T-helper 17 cell (primary cell): ENCODE results near the gene FBXL20. TPM values are rescaled to one million over a fixed set of nuclear protein-coding genes. Genes with fewer than 3 reads are reported as not detected.

Experiments used
- ATAC-seq: fragments of 150-1000 bp; cut with Tn5 transposase; 2 replicates; pipeline ENCODE4 v1.10.0; 2021; ENCODE audit warnings: mild to moderate bottlenecking, moderate library complexity
- DNase-seq, 3 donors: peaks; one replicate each; pipeline versions ENCODE4 v3.0.0 to v3.0.0-alpha.2; 2020 to 2021
- H3K9me3 ChIP-seq: one replicate; pipeline ENCODE4 v1.7.0; 2013; ENCODE audit warnings: low read length, mild to moderate bottlenecking; ENCODE audit not compliant: control insufficient read depth, poor library complexity, severe bottlenecking
- H3K27ac Mint-ChIP-seq: one replicate; pipeline ENCODE4 v1.8.0; 2022; ENCODE audit warnings: mild to moderate bottlenecking, moderate library complexity, mixed read lengths
- H3K27me3 Mint-ChIP-seq: one replicate; pipeline ENCODE4 v1.8.0; 2022; ENCODE audit warnings: mixed read lengths
- H3K36me3 Mint-ChIP-seq: one replicate; pipeline ENCODE4 v1.8.0; 2022; ENCODE audit warnings: low read depth, mixed read lengths
- H3K4me1 Mint-ChIP-seq: one replicate; pipeline ENCODE4 v1.8.0; 2022; ENCODE audit warnings: mild to moderate bottlenecking, mixed read lengths
- H3K4me3 Mint-ChIP-seq: one replicate; pipeline ENCODE4 v1.8.0; 2022; ENCODE audit warnings: mild to moderate bottlenecking, moderate library complexity, mixed read lengths
- total RNA-seq, 4 donors: library from RNA in 2 of 4; stranded (reverse) in 2 of 4; gene quantifications; one replicate each; pipeline ENCODE4 v1.2.3 and lab custom pipeline; 2022 to 2026

Gene FBXL20
- total RNA-seq, 2 donors from 2014 or later, result 23.4 to 30.4 TPM

DNA sequence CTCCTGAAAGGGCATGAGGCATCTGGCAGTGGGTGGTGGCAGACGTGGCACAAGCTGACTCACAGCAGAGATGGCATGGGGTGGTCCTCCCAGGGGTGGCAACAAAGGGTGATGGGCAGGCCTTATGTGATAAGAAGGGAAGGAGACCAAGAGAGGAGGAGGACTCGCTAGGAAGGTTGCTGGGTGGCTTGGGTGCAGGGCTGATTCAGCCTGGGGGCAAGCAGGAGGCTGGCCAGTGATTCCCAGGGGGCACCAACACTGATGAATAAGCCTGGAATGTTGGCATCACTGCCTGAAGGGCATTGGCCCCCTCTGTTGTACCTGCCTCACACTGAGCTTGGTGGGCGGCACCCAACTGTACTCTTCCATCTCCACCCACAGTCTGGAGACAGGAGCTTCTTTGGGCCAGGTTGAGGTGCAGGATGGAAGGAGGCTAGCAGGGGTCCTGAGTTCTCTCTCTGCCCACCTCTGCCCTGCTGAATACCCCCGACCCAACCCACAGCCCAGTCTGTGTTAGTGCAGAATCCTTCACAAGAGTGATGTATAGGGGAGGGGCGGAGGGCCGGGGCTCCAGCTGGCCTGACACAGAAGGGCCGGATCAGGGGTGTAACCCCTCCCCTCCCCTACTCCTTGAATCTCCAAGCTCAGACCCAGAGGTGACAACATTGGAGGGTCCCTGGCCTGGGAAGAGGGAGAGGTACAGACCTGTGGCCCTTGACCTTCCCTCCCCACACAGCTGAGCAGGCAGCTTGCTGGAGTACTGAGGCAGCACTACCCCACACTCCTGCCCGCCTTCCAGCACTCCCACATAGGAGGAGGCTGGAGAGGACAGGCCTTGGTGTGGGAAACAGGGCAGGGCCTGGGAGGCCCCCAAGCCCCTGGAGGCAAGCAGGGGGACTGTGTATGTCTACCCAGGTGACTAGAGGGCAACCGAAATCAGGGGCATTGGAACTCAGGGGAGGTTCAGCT is 178.3 kb downstream of the FBXL20 start:
- no peak for ATAC-seq
- H3K27ac Mint-ChIP-seq, result no peak overlapping the region
- DNase-seq, result no peak
- no peaks in the 10 kb centered on the region for H3K9me3 ChIP-seq
- peaks cover 5% of the 10 kb centered on the region for H3K36me3 Mint-ChIP-seq
- peak overlapping the region; percentile 66 for H3K4me3 Mint-ChIP-seq
- H3K27me3 Mint-ChIP-seq, result peaks cover 43% of the 10 kb centered on the region
- peaks cover 15% of the 10 kb centered on the region for H3K4me1 Mint-ChIP-seq

DNA sequence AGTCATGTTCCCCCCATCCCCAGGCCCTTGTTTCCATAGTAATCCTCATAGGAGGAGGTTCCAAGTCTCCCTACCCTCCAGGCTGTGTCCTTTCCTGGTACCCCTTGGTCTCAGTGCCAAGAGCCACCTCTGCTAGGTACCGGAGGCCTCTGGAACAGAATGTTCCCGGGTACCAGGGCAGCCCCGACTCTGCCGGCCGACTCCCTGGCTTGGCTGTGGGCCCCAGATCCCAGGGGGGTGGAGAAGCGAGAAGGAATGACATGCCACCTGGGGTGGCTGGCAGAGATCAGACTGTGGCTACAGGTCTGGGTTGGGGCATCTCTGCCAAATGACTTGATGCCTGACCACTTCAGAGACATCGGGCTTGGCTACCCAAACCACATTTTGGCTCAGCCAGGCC is 179.3 kb downstream of the FBXL20 start:
- Mint-ChIP-seq H3K27me3 (peaks cover 37% of the 10 kb centered on the region), H3K4me3 (no peak overlapping the region), H3K27ac (no peak overlapping the region), H3K4me1 (peaks cover 18% of the 10 kb centered on the region), H3K36me3 (peaks cover 5% of the 10 kb centered on the region)
- H3K9me3 ChIP-seq, result no peaks in the 10 kb centered on the region
- no peak for DNase-seq
- no peak for ATAC-seq

DNA sequence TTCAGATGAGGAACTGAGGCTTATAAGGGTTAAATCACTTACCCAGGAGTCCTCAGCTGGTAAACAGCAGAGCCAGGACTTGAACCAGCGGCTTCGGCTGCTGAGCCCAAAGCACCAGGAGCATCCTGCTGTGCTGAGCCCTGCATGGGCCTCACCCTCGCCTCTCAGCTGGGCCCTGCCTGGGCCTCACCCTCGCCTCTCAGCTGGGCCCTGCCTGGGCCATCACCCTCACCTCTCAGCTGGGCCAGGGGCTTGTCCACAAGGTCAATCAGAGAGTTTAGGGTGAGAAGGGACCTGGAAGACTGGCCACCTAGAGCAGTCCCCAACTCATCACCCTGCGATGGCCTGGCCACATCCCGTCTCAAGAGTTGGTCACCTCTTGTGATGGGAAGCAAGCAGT is 179.9 kb downstream of the FBXL20 start:
- ATAC-seq (no peak), DNase-seq (no peak)
- Mint-ChIP-seq H3K27me3 (peaks cover 42% of the 10 kb centered on the region), H3K4me1 (peaks cover 18% of the 10 kb centered on the region), H3K27ac (no peak overlapping the region), H3K4me3 (no peak overlapping the region), H3K36me3 (peaks cover 5% of the 10 kb centered on the region)
- no peaks in the 10 kb centered on the region for H3K9me3 ChIP-seq

DNA sequence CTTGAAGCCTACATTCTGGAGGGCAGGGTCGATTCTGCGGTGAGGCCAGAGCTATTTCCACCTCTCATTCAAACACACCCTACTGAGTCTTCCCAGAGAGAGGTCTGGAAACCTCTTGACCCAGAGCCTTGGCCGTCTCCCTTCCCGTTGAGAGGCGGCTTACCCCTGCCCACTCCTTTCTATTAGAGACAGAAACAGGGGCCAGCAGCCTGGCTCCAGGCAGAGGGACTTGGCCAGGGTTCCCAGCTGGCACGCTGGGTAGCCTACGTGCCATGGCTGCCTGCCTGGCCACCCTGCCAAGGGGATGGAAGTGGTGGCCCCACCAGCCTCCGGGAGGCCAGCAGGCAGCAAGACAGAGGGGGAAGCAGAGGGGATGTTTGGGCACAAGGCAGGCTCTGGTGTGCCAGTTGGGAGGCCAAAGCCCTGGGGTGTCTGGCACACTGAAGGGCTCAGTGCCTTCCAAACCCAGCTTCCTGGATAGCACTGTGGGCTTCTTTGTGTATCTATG is 181.7 kb downstream of the FBXL20 start:
- no peaks in the 10 kb centered on the region for H3K9me3 ChIP-seq
- Mint-ChIP-seq H3K27ac (no peak overlapping the region), H3K27me3 (peaks cover 54% of the 10 kb centered on the region), H3K36me3 (peaks cover 7% of the 10 kb centered on the region), H3K4me3 (no peak overlapping the region), H3K4me1 (peaks cover 16% of the 10 kb centered on the region)
- DNase-seq (no peak), ATAC-seq (no peak)

DNA sequence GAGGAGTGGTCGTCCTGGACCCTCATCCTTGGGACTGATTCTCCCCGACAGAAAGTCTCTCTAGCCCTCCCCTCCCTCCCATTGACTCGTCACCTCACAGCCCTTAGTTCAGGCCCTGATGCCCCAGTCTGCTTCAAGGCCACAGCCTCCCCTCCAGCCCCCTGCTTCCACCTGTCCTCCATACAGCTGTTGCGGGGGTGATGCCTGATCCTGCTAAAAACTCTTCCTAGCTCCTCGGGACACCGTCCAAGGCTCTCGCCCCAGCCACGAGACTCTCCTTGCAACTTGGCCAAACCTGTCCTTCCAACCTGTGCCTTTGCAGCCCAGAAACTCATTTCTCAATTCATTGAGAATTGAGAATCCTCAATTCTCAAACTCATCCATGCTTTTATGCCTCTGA is 182.5 kb downstream of the FBXL20 start:
- no peak overlapping the region for H3K4me3 Mint-ChIP-seq
- no peak for ATAC-seq
- H3K27ac Mint-ChIP-seq, result no peak overlapping the region
- H3K9me3 ChIP-seq, result no peaks in the 10 kb centered on the region
- no peak for DNase-seq
- H3K4me1 Mint-ChIP-seq, result peaks cover 13% of the 10 kb centered on the region
- H3K36me3 Mint-ChIP-seq, result peaks cover 7% of the 10 kb centered on the region
- H3K27me3 Mint-ChIP-seq, result peaks cover 53% of the 10 kb centered on the region

DNA sequence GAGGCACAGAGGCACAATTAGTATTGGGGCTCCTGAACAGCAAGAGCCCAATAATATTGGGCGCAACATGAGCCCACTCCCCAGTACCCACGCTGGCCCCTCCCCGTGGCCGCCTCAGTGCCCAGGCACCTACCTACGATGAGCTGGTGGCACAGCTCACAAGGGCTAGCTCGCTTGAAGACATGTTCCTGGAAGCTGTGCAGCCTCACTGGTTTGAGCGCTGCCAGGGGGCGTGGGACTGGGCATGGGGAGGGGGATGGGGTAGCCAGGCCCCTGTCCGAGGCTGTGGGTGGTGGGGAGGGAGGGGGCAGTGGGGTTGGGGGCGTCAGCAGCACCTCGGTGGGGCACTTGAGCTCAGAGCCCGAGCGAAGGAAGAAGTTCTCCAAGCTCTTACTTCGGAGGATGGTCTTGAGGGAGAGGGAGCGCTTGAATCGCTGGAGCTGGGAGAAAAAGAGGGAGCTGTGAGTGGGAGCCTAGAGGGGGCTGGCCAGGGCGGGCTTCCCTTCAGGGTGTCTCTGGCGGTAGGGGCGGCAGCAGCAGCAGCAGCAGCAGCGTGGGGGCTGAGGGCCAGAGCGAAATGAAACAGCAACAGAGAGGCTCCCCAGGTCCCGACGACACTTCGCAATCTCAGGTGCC is 183.6 kb downstream of the FBXL20 start:
- DNase-seq (no peak), ATAC-seq (no peak)
- Mint-ChIP-seq H3K27me3 (peaks cover 51% of the 10 kb centered on the region), H3K36me3 (peaks cover 7% of the 10 kb centered on the region), H3K27ac (no peak overlapping the region), H3K4me3 (peak overlapping the region; percentile 79), H3K4me1 (peaks cover 11% of the 10 kb centered on the region)
- no peaks in the 10 kb centered on the region for H3K9me3 ChIP-seq

DNA sequence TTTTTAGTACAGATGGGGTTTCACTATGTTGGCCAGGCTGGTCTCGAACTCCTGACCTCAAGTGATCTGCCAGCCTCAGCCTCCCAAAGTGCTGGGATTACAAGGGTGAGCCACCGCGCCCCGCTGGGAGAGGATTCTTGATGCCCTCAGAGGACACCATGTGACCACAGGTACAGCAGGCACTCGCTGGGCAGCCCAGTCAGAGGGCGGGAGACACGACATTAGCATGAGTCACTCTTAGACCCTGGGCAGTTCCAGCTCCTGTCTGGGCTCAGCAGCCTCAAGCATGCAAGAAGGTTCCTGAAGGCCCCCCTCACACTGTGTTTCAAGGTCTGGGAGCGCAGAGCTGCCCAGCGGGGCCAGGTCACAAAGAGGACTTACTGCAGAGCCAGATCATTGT is 187.6 kb downstream of the FBXL20 start:
- no peak overlapping the region for H3K4me3 Mint-ChIP-seq
- peaks cover 11% of the 10 kb centered on the region for H3K4me1 Mint-ChIP-seq
- H3K27me3 Mint-ChIP-seq, result peaks cover 51% of the 10 kb centered on the region
- ATAC-seq, result no peak
- H3K36me3 Mint-ChIP-seq, result peaks cover 7% of the 10 kb centered on the region
- no peak overlapping the region for H3K27ac Mint-ChIP-seq
- H3K9me3 ChIP-seq, result no peaks in the 10 kb centered on the region
- no peak for DNase-seq

DNA sequence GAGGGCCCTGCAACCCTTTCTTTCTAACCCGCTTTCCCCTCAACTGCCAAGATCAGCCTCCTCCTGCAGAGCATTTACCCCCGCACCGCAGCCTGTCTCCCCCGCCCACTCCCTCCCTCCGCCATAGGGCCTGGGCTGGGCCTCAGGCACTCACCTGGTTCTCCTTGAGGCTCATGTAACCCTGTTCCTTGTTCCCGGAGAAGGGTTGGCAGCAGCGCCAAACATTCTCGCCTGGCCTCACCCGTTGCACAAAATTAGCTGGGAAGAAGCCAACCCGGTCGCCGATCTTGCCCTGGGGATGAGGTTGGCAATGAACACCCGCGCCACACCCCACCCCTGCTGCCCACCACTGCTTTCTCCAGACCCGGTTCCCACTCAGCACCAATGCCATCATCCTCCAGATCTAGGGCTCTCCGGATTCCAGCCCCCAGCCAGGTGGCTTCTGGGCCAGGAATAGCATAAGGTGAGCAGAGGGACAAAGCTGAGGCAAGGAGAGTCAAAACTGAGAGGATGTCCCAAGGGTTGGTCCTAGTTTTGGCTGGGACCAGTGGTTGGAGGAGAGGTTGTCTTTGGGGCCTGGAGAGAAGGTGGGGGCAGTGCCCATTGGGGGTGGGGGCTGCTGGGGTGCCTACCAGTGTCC is 188.5 kb downstream of the FBXL20 start:
- Mint-ChIP-seq H3K4me3 (peak overlapping the region; percentile 62), H3K27me3 (peaks cover 50% of the 10 kb centered on the region), H3K36me3 (peaks cover 7% of the 10 kb centered on the region), H3K4me1 (peaks cover 12% of the 10 kb centered on the region), H3K27ac (no peak overlapping the region)
- ATAC-seq (no peak), DNase-seq (no peak)
- no peaks in the 10 kb centered on the region for H3K9me3 ChIP-seq

DNA sequence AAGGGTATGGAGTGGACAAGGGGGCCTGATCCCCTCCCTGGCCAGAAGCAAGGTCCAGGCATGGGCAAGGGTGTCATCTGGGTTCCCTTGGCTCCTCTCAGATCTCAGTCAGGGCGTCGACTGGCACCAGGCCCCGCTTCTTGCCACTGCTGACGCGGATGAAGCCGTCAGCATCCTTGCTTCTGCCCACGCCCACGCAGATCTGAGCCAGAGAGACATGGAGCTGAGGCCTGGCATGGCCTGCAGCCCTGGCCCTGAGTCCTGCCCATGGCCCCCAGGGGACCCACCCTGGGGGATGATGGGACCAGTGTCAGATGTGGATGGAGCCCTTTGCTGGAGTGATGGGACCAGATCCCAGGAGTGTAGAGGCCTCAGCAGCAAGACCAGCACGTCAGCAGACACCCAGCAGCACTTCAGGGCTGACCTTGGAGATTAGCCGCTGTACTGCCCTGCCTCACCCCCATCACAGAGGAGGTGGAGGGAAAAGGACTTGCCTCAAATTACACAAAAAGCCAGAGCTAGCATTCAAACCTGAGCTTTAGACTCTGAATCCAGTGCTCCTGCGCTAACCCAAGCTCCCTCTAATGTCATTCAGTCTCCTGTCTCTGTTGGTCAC is 189.1 kb downstream of the FBXL20 start:
- Mint-ChIP-seq H3K27me3 (peaks cover 48% of the 10 kb centered on the region), H3K36me3 (peaks cover 7% of the 10 kb centered on the region), H3K4me3 (no peak overlapping the region), H3K27ac (no peak overlapping the region), H3K4me1 (peaks cover 11% of the 10 kb centered on the region)
- ATAC-seq, result no peak
- H3K9me3 ChIP-seq, result no peaks in the 10 kb centered on the region
- DNase-seq, result no peak

DNA sequence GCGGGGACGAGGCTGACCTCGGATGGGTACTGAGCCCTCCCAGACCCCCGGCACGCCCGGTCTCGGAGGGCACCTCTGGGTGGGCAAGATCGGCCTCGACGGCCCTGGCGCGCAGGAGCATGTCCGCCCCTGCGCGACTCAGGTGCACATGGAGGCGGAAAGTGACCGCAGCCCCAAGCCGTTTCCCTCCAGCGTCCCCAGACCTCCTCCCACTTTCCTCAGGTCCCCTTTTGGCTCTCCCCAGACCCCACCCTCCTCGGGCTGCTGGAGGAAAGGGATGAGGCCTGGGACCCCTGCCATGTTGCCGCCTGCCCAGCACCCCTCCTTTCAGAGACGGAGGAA is 191.4 kb downstream of the FBXL20 start:
- Mint-ChIP-seq H3K36me3 (no peaks in the 10 kb centered on the region), H3K27me3 (peaks cover 25% of the 10 kb centered on the region), H3K4me3 (peak overlapping the region; percentile 71), H3K4me1 (peaks cover 12% of the 10 kb centered on the region), H3K27ac (no peak overlapping the region)
- ATAC-seq, result no peak
- DNase-seq, result no peak
- no peaks in the 10 kb centered on the region for H3K9me3 ChIP-seq

DNA sequence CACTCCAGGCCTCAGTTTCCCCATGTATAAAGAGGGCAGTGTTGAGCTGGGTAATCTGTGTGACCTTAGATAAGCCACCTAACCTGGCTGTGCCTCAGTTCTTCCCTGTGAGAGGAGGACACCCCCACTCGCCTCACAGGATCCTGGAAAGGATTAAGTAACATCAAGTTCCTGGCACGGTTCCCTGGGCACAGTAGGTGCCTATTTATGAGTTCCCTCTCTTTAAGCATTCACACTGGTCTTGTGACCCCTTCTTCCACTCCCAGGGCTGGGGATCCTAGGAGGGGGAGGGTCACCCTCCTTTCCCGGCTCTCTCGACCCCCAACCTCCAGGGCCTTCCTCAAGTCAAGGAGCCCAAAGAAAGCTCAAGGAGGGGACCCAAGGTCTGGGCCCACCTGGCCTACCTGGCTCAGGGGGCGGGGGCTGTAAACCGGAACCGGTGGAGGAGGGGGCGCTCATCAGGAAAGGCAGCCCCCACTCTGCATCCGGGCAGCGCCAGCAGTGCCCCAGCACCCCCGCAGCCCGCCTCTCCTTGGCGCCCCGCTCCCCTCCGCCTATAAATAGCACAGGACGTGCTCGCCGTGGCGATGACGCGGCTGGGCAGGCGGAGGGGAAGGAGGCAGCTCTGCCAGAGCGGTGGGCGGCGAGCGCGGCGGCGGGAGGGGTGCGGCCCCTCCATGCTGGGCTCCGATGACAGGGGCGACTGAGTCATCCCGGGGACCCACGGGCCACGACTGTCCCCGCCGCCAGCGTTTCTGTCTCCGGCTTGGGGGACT is 191.9 kb downstream of the FBXL20 start:
- ATAC-seq, result peak; percentile 65
- Mint-ChIP-seq H3K4me3 (peak overlapping the region; percentile 68), H3K27ac (no peak overlapping the region), H3K4me1 (peaks cover 12% of the 10 kb centered on the region), H3K27me3 (peaks cover 20% of the 10 kb centered on the region), H3K36me3 (no peaks in the 10 kb centered on the region)
- no peaks in the 10 kb centered on the region for H3K9me3 ChIP-seq
- peak; percentile 33 to 47 (median 46) for DNase-seq

DNA sequence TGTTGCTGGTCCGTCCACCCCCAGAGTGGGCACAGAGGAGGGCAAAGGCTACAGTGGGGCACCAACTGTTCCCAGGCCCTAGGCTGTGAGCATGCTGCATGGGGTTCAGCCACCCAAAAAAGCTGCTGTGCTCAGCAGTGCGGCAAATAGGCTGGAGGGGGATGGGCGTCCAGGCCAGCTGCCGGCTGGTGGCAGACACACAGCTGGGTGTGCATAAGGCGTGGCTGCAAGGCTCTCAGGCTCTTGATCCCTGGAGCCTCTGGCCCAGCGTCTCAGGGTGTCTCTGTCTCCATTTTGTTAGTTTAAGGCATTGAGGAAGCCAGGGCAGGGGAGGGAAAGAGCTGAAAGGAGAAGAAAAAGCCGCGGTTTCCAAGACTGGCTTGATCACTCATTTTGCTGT is 192.5 kb downstream of the FBXL20 start:
- Mint-ChIP-seq H3K4me1 (peaks cover 13% of the 10 kb centered on the region), H3K36me3 (no peaks in the 10 kb centered on the region), H3K27ac (no peak overlapping the region), H3K4me3 (no peak overlapping the region), H3K27me3 (peaks cover 20% of the 10 kb centered on the region)
- DNase-seq (no peak), ATAC-seq (peak; percentile 45)
- no peaks in the 10 kb centered on the region for H3K9me3 ChIP-seq
